ENCODE data around the gene HYDIN.

The HYDIN gene

GRCh38 chr16:70784692-70785555 is 445.6 kb downstream of the HYDIN start:
- no peak for DNase-seq

GRCh38 chr16:70782237-70782636 is 448.3 kb downstream of the HYDIN start:
- no peak for DNase-seq

GRCh38 chr16:70781800-70782199 is 448.7 kb downstream of the HYDIN start:
- no peak for DNase-seq

- DNase-seq = no peak
These were observed 450.0 kb downstream of the HYDIN start for GRCh38 chr16:70780546-70780945.

- DNase-seq = no peak
These were observed 451.2 kb downstream of the HYDIN start for GRCh38 chr16:70779361-70779760.

- DNase-seq = no peak
These were observed 451.6 kb downstream of the HYDIN start for GRCh38 chr16:70778901-70779309.

- DNase-seq = no peak
These were observed 452.5 kb downstream of the HYDIN start for GRCh38 chr16:70777973-70778406.

- no peak for DNase-seq
These were observed 453.0 kb downstream of the HYDIN start for GRCh38 chr16:70777496-70777895.

GRCh38 chr16:70775399-70775798 is 455.1 kb downstream of the HYDIN start:
- no peak for DNase-seq

- DNase-seq = no peak
These were observed 456.3 kb downstream of the HYDIN start for GRCh38 chr16:70774261-70774660.

GRCh38 chr16:70772493-70772892 is 458.0 kb downstream of the HYDIN start:
- DNase-seq = no peak

GRCh38 chr16:70770626-70771552 is 459.6 kb downstream of the HYDIN start:
- DNase-seq = peak; percentile 55

- DNase-seq = no peak
These were observed 460.3 kb downstream of the HYDIN start for GRCh38 chr16:70770291-70770625.

- no peak for DNase-seq
These were observed 460.8 kb downstream of the HYDIN start for GRCh38 chr16:70769761-70770160.

- no peak for DNase-seq
These were observed 461.4 kb downstream of the HYDIN start for GRCh38 chr16:70769131-70769530.

- no peak for DNase-seq
These were observed 462.3 kb downstream of the HYDIN start for GRCh38 chr16:70768203-70768580.

- no peak for DNase-seq
These were observed 462.9 kb downstream of the HYDIN start for GRCh38 chr16:70767377-70768202.

GRCh38 chr16:70766658-70767057 is 463.9 kb downstream of the HYDIN start:
- no peak for DNase-seq

GRCh38 chr16:70766176-70766575 is 464.3 kb downstream of the HYDIN start:
- no peak for DNase-seq

- no peak for DNase-seq
These were observed 465.0 kb downstream of the HYDIN start for GRCh38 chr16:70765491-70765890.

GRCh38 chr16:70764632-70765031 is 465.9 kb downstream of the HYDIN start:
- DNase-seq = no peak

- DNase-seq = no peak
These were observed 470.3 kb downstream of the HYDIN start for GRCh38 chr16:70760221-70760620.

GRCh38 chr16:70759666-70760065 is 470.9 kb downstream of the HYDIN start:
- no peak for DNase-seq

Data from CD4-positive, alpha-beta T cell treated with Interleukin-17A for 4 hours (primary cell).